Ovary (tissue), 9 donors: ENCODE data around the gene SPRN. TPM values are rescaled to one million over a fixed set of nuclear protein-coding genes. Genes with fewer than 3 reads are reported as not detected.
A peak's percentile ranks its signal among the peaks of the same experiment; 100 is the strongest.

Experiments
- DNase-seq, 5 donors: peaks; one replicate each; pipeline ENCODE4 v3.0.0-alpha.2; 2019 to 2020
- H3K27ac ChIP-seq, 2 donors: fragments of 200-600 bp; one replicate each; pipeline versions ENCODE4 v1.5.1 to v1.8.0; 2019 to 2022
- H3K27me3 ChIP-seq: fragments of 200-600 bp; one replicate; pipeline ENCODE4 v1.8.0; 2022
- H3K36me3 ChIP-seq: fragments of 200-600 bp; sonication (generic); one replicate; pipeline ENCODE4 v1.5.1; 2019
- H3K4me1 ChIP-seq: one replicate; pipeline ENCODE4 v1.8.1; 2013; ENCODE audit warnings: mild to moderate bottlenecking, moderate library complexity; ENCODE audit not compliant: insufficient read depth
- H3K4me3 ChIP-seq: fragments of 200-600 bp; sonication (generic); one replicate; pipeline ENCODE4 v1.5.1; 2017
- H3K9me3 ChIP-seq, 2 donors: fragments of 200-600 bp in 1 of 2; sonication (generic) in 1 of 2; one replicate each; pipeline versions ENCODE4 v1.5.1 to v1.8.1; 2013 to 2019; ENCODE audit warnings: mild to moderate bottlenecking in 1 of 2, moderate library complexity in 1 of 2
- CTCF ChIP-seq, 3 donors: fragments of 450-650 bp in 2 of 3; fragments of 200-600 bp in 1 of 3; IDR thresholded peaks; one replicate each; pipeline versions ENCODE4 v1.5.1 to v1.8.0; 2016 to 2022; ENCODE audit warnings: antibody characterized with exemption in 3 of 3, mild to moderate bottlenecking in 1 of 3
- EP300 ChIP-seq: sonication (generic); formaldehyde crosslinking; IDR thresholded peaks from one replicate; pipeline ENCODE4 v1.6.1; 2017; ENCODE audit warnings: antibody characterized with exemption
- POLR2A ChIP-seq: fragments of 450-650 bp; IDR thresholded peaks from one replicate; pipeline ENCODE4 v1.6.1; 2017; ENCODE audit warnings: antibody characterized with exemption, mild to moderate bottlenecking, moderate library complexity
- WGBS, 3 donors: extraction: QIAGEN DNeasy Blood & Tissue Kit in 1 of 3; methylation state at CpG; one replicate each; pipeline versions ENCODE4 v1.1.5 to v1.1.7; 2013 to 2017; 5-methylcytosine and 5-hydroxymethylcytosine counted together
- intact Hi-C, 4 donors: fragments of 100-400 bp; cut with DNase I; formaldehyde crosslinking; loops; one replicate each; pipeline versions ENCODE4 v1.11.0 to v1.15.1; 2022 to 2023
- polyA plus RNA-seq, 2 donors: library from polyadenylated mRNA; stranded (reverse); fragments of 200-250 nt in 1 of 2; fragments of 350-450 nt in 1 of 2; fragmentation: Illumina TruSeq in 1 of 2; extraction: RNeasy Lipid Tissue Mini Kit (QIAGEN cat#74804) in 1 of 2; gene quantifications; one replicate each; pipeline ENCODE4 v1.2.3, GENCODE V29; 2013 to 2014
- total RNA-seq, 7 donors: library from RNA; depleted of rRNA in 2 of 7; stranded (reverse); fragments of >200 nt in 2 of 7; fragmentation: NEBNext Ultra II Directional in 3 of 7; extraction: Animal tissue kit (Norgen Biotek cat#: 25700) in 3 of 7; gene quantifications; one replicate each; pipeline versions ENCODE4 v1.1.0 to v1.2.4, GENCODE V29; 2016 to 2023
- donor health status: DM: no; HTN: no; CAD: no; lungs with moderate emphysema.
- donor health status: DM: no; HTN: no; CAD: no.
- donor health status: Bipolar disorder and iron deficiency.
- donor health status: DM: yes; HTN: yes; CAD: no.
- donor health status: DM: no; HTN: no; CAD: no.
- donor health status: DM: yes; HTN: yes; CAD: no.

SPRN gene
- total and polyA plus RNA-seq, 9 donors, result 0.05 to 0.20 (median 0.11) TPM; not detected in 4

GRCh38 chr10:133394801-133395221 lies 29.6 kb downstream of the SPRN start:
- no peaks in the 10 kb centered on the region for H3K27me3 ChIP-seq
- intact Hi-C loops, result no loop called here
- WGBS, 3 donors, result 18 to 28% (median 19%) methylated on average over 21 of the region's 21 CpGs
- no peaks in the 10 kb centered on the region for H3K36me3 ChIP-seq
- H3K9me3 ChIP-seq, result no peaks in the 10 kb centered on the region
- H3K4me1 ChIP-seq, result peaks cover 4% of the 10 kb centered on the region
- DNase-seq, result peak in 1 of 5 donors; percentile 31
- peak overlapping the region in 1 of 2 donors; percentile 65 for H3K27ac ChIP-seq
- TF ChIP-seq POLR2A (no peak), CTCF (IDR thresholded peaks at IDR 0.05) (no peak), EP300 (no peak)
- peak overlapping the region; percentile 59 for H3K4me3 ChIP-seq

- 0% methylated on average over 43 to 69 of the region's 69 CpGs for WGBS, 3 donors
- Histone ChIP-seq H3K27me3 (no peaks in the 10 kb centered on the region), H3K4me1 (peaks cover 4% of the 10 kb centered on the region), H3K4me3 (peak within 1 kb of the TSS; percentile 59), H3K9me3 (no peaks in the 10 kb centered on the region), H3K27ac (peak within 1 kb of the TSS in 1 of 2 donors; percentile 65), H3K36me3 (no peaks in the 10 kb centered on the region)
- DNase-seq, result peak; percentile 93 to 98 (median 97)
- intact Hi-C loops, result no loop called here
- TF ChIP-seq EP300, result no peak
- peak in 2 of 3 donors; percentile 29 to 42 for TF ChIP-seq CTCF (IDR thresholded peaks at IDR 0.05)
- TF ChIP-seq POLR2A, result peak; percentile 62
These were observed 30.3 kb downstream of the SPRN start, which contains the start of gene MTG1 for GRCh38 chr10:133394064-133394663. Gene MTG1 (plus strand): TSS chr10:133394157. CDS start chr10:133394221, 64 bp downstream.

- peaks cover 4% of the 10 kb centered on the region for H3K4me1 ChIP-seq
- H3K36me3 ChIP-seq, result no peaks in the 10 kb centered on the region
- no peaks in the 10 kb centered on the region for H3K27me3 ChIP-seq
- no peaks in the 10 kb centered on the region for H3K9me3 ChIP-seq
- TF ChIP-seq CTCF (IDR thresholded peaks at IDR 0.05) (no peak), EP300 (no peak), POLR2A (no peak)
- peak in 1 of 5 donors; percentile 36 for DNase-seq
- intact Hi-C loops, result no loop called here
- peak overlapping the region; percentile 59 for H3K4me3 ChIP-seq
- peak overlapping the region in 1 of 2 donors; percentile 65 for H3K27ac ChIP-seq
- WGBS, 3 donors, result 21 to 30% (median 24%) methylated on average over 27 of the region's 27 CpGs
These were observed 30.9 kb downstream of the SPRN start for GRCh38 chr10:133393401-133394063.

GRCh38 chr10:133391761-133392518 lies 32.5 kb downstream of the SPRN start:
- intact Hi-C loops, result no loop called here
- TF ChIP-seq POLR2A, result no peak
- no peak for TF ChIP-seq CTCF (IDR thresholded peaks at IDR 0.05)
- no peak for TF ChIP-seq EP300
- H3K36me3 ChIP-seq, result no peaks in the 10 kb centered on the region
- no peaks in the 10 kb centered on the region for H3K27me3 ChIP-seq
- WGBS, 3 donors, result 78 to 87% (median 84%) methylated on average over 11 to 12 of the region's 12 CpGs
- peak in 1 of 5 donors; percentile 19 for DNase-seq
- no peak overlapping the region for H3K27ac ChIP-seq
- no peak overlapping the region for H3K4me3 ChIP-seq
- peaks cover 4% of the 10 kb centered on the region for H3K4me1 ChIP-seq
- H3K9me3 ChIP-seq, result no peaks in the 10 kb centered on the region
